ENCODE data around the gene RFLNA.

GRCh38 chr12:124286971-124287370 is 7.9 kb upstream of the RFLNA start:
- TF ChIP-seq CTCF (IDR thresholded peaks at IDR 0.05): no peak
- TF ChIP-seq POLR2A (IDR thresholded peaks at IDR 0.05): no peak

Measured in prostate gland (tissue), 2 donors.